ENCODE measurements around the gene POLR3GL. TPM values are rescaled to one million over a fixed set of nuclear protein-coding genes. Genes with fewer than 3 reads are reported as not detected.

The POLR3GL gene
- total RNA-seq, 1 experiment from 2014 or later, result 7.9 TPM

GRCh38 chr1:145997016-145997717 is 32.7 kb downstream of the POLR3GL start:
- H3K79me2 ChIP-seq (ENCODE audit: insufficient read depth, low read length), result peaks cover 3% of the 10 kb centered on the region; the same call in 1 of the 2 replicates
- H3K4me1 ChIP-seq (ENCODE audit: insufficient read depth, low read length), result peaks cover 5% of the 10 kb centered on the region; the same call in 1 of the 2 replicates
- H3K36me3 Mint-ChIP-seq (ENCODE audit: insufficient read depth in 1 of 3, low read depth in 3 of 3), result peaks cover 32 to 43% (median 32%) of the 10 kb centered on the region in 3 experiments
- peaks cover 7% of the 10 kb centered on the region for H3K79me1 ChIP-seq (ENCODE audit: insufficient read depth, low read depth, low read length, poor library complexity, severe bottlenecking)
- peak overlapping the region; percentile 82; the same call in 1 of the 2 replicates for H3K14ac ChIP-seq (ENCODE audit: insufficient read depth, low read length)
- H3K4me3 Mint-ChIP-seq, result peak overlapping the region; percentile 87 to 99
- no peak overlapping the region for H3K27ac ChIP-seq (ENCODE audit: insufficient read length, low read depth, low read length)
- no peak for TF ChIP-seq CTCF (conservative IDR thresholded peaks at IDR 0.05)
- no peak overlapping the region for H2BK120ac ChIP-seq (ENCODE audit: low read depth, low read length, poor library complexity, severe bottlenecking)
- H4K20me1 ChIP-seq (ENCODE audit: control insufficient read depth, insufficient read depth, insufficient read length), result no peaks in the 10 kb centered on the region
- no peak overlapping the region for H3K23ac ChIP-seq (ENCODE audit: insufficient read length, low read depth, low read length)
- H3T11ph ChIP-seq (ENCODE audit: low read length), result no peak overlapping the region
- H3K27me3 ChIP-seq (ENCODE audit: insufficient read depth, low read length), result no peaks in the 10 kb centered on the region
- H3K4me1 Mint-ChIP-seq, result peaks cover 48 to 52% of the 10 kb centered on the region in 2 experiments
- no peak overlapping the region for H2BK12ac ChIP-seq (ENCODE audit: insufficient read length, low read depth, low read length)
- H3K4ac ChIP-seq (ENCODE audit: low read depth, low read length), result no peak overlapping the region; the same call in 1 of the 2 replicates
- H3K23me2 ChIP-seq (ENCODE audit: insufficient read length, low read depth, low read length, poor library complexity, severe bottlenecking), result peaks cover 19% of the 10 kb centered on the region
- H4K91ac ChIP-seq (ENCODE audit: insufficient read length, low read depth, low read length), result no peak overlapping the region
- no peak overlapping the region for H4K5ac ChIP-seq (ENCODE audit: insufficient read length, low read depth, low read length)
- no peak overlapping the region for H3K56ac ChIP-seq (ENCODE audit: insufficient read length, low read depth, low read length)
- H4K8ac ChIP-seq (replicated peaks; ENCODE audit: insufficient read length, low read depth, low read length), result no peak overlapping the region
- peak overlapping the region; percentile 86 for H3K9ac ChIP-seq (ENCODE audit: extremely low read depth, insufficient read length, low read length)
- no peaks in the 10 kb centered on the region for H3K27me3 Mint-ChIP-seq (ENCODE audit: low read depth)
- peaks cover 0 to 3% of the 10 kb centered on the region in 2 experiments; a peak in 2 of 5 replicates for H3K9me3 Mint-ChIP-seq
- DNase-seq, result no peak
- H2BK5ac ChIP-seq (ENCODE audit: insufficient read length, low read length), result no peak overlapping the region
- no peaks in the 10 kb centered on the region for H3K9me3 ChIP-seq (ENCODE audit: control insufficient read depth, low read depth, low read length)
- peak overlapping the region; percentile 93 to 99 (median 95); a peak in 6 of 7 replicates for H3K27ac Mint-ChIP-seq
- no peak overlapping the region for H2BK20ac ChIP-seq (ENCODE audit: low read depth, low read length, poor library complexity, severe bottlenecking)
- peak overlapping the region; percentile 12 for H3K18ac ChIP-seq (ENCODE audit: insufficient read length, low read depth, low read length)
- WGBS (ENCODE audit: extremely low coverage, insufficient read length, low lambda C conversion rate), result no CpG with 5 or more reads among the region's 12 CpGs
- no peak overlapping the region for H2AFZ ChIP-seq (ENCODE audit: low read length)
- no peak overlapping the region for H2AK5ac ChIP-seq (ENCODE audit: insufficient read length, low read length)
- peak overlapping the region; percentile 60 for H3K4me2 ChIP-seq (ENCODE audit: insufficient read depth, insufficient read length, low read length)
- H2BK15ac ChIP-seq (ENCODE audit: low read depth, low read length), result no peak overlapping the region

All from H9 (cell line).